ENCODE measurements around the gene CFAP46. TPM values are rescaled to one million over a fixed set of nuclear protein-coding genes. Genes with fewer than 3 reads are reported as not detected.

The CFAP46 gene
- total and polyA plus RNA-seq, 2 experiments from 2014 or later = 3.1 to 5.4 TPM

DNA sequence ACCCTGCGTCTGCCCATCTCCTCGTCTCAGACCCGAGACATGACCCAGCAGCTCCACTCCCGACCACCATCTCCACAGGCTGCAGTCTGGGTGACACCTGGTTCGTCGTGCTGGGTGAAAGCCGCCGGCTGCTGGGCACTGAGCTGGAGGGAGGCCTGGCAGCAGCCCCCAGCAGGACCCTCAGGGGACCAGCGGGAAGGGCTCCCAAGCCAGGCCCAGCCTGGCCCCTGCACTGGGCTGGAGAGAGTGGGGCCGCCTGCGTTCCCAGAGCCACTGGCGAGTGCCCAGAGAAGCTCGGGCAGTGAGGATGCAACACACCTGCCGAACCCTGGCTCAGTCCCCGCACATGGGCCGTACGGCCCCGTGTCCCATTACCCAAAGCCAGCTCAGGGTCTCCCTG lies 21.3 kb downstream of the CFAP46 start:
- no peaks in the 10 kb centered on the region for H3F3A ChIP-seq (replicated peaks; ENCODE audit: low read depth)
- ATAC-seq = no peak
- H3K4me1 Mint-ChIP-seq = no peaks in the 10 kb centered on the region

DNA sequence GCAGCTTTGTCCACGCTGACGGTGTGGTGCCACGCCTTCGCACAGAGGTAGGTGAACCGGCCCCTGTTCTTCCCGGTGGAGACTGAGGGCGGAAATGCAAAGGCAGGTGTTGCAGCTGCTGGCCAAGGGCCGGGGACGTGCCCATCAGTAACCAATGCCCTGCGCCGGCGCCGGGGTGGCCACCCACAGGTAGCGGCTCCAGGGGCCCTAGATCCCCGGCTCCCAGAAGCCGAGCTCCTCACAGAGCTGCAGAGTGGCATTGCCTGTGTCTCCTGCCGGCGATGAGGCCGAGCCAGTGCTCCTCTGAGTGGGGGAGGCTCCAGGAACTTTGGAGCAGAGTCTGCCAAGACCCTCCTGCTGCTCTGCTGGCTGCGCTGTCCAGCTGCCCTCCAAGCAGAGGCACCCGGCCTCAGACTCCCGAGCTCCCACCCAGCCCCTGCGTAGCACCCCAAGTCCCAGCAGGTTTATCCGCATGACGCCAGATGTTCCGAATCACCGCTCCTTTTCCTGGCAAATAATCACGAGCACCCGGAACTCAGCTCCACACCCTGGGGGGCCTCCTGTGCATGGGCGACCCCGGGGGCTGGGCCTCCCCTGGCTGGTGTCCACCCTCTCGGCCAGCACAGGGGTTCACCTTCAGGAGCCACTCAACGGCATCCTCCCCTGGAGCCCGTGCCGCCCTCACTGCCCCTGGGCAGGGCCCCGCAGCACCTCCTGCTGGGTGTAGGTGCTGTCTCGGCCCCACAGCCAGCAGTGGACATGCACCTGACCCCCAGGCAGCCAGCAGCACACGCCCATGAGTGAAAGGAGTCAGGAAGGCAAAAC lies 22.1 kb downstream of the CFAP46 start:
- Mint-ChIP-seq H3K36me3 (ENCODE audit: low read depth) (no peaks in the 10 kb centered on the region), H3K9me3 (no peaks in the 10 kb centered on the region), H3K27me3 (ENCODE audit: insufficient read depth, low read depth, poor library complexity) (peaks cover 4% of the 10 kb centered on the region), H3K27ac (no peak overlapping the region), H3K4me1 (no peaks in the 10 kb centered on the region), H3K4me3 (no peak overlapping the region)
- H3F3A ChIP-seq (replicated peaks; ENCODE audit: low read depth) = no peaks in the 10 kb centered on the region
- H2AFZ ChIP-seq = no peak overlapping the region
- H3K4me2 ChIP-seq = no peak overlapping the region
- H4K20me1 ChIP-seq (replicated peaks; ENCODE audit: insufficient read depth) = no peaks in the 10 kb centered on the region
- no peak for DNase-seq (ENCODE audit: low spot score)
- no peak overlapping the region for H3K4me3 ChIP-seq
- H3K79me2 ChIP-seq (replicated peaks; ENCODE audit: insufficient read depth) = no peaks in the 10 kb centered on the region
- no peak overlapping the region for H3K27ac ChIP-seq (ENCODE audit: low read depth)
- no peaks in the 10 kb centered on the region for H3K36me3 ChIP-seq (ENCODE audit: insufficient read depth)
- no peaks in the 10 kb centered on the region for H3K4me1 ChIP-seq (ENCODE audit: insufficient read depth)
- TF ChIP-seq ZNF114 (CRISPR knock-in tag; IDR thresholded peaks at IDR 0.05) = no peak
- no peak for TF ChIP-seq EZH2 (IDR thresholded peaks at IDR 0.05; ENCODE audit: low read depth, unreplicated experiment)
- no peak for TF ChIP-seq CREB1 (CRISPR knock-in tag; IDR thresholded peaks at IDR 0.05; ENCODE audit: low read depth)
- TF ChIP-seq, protein P1, sequence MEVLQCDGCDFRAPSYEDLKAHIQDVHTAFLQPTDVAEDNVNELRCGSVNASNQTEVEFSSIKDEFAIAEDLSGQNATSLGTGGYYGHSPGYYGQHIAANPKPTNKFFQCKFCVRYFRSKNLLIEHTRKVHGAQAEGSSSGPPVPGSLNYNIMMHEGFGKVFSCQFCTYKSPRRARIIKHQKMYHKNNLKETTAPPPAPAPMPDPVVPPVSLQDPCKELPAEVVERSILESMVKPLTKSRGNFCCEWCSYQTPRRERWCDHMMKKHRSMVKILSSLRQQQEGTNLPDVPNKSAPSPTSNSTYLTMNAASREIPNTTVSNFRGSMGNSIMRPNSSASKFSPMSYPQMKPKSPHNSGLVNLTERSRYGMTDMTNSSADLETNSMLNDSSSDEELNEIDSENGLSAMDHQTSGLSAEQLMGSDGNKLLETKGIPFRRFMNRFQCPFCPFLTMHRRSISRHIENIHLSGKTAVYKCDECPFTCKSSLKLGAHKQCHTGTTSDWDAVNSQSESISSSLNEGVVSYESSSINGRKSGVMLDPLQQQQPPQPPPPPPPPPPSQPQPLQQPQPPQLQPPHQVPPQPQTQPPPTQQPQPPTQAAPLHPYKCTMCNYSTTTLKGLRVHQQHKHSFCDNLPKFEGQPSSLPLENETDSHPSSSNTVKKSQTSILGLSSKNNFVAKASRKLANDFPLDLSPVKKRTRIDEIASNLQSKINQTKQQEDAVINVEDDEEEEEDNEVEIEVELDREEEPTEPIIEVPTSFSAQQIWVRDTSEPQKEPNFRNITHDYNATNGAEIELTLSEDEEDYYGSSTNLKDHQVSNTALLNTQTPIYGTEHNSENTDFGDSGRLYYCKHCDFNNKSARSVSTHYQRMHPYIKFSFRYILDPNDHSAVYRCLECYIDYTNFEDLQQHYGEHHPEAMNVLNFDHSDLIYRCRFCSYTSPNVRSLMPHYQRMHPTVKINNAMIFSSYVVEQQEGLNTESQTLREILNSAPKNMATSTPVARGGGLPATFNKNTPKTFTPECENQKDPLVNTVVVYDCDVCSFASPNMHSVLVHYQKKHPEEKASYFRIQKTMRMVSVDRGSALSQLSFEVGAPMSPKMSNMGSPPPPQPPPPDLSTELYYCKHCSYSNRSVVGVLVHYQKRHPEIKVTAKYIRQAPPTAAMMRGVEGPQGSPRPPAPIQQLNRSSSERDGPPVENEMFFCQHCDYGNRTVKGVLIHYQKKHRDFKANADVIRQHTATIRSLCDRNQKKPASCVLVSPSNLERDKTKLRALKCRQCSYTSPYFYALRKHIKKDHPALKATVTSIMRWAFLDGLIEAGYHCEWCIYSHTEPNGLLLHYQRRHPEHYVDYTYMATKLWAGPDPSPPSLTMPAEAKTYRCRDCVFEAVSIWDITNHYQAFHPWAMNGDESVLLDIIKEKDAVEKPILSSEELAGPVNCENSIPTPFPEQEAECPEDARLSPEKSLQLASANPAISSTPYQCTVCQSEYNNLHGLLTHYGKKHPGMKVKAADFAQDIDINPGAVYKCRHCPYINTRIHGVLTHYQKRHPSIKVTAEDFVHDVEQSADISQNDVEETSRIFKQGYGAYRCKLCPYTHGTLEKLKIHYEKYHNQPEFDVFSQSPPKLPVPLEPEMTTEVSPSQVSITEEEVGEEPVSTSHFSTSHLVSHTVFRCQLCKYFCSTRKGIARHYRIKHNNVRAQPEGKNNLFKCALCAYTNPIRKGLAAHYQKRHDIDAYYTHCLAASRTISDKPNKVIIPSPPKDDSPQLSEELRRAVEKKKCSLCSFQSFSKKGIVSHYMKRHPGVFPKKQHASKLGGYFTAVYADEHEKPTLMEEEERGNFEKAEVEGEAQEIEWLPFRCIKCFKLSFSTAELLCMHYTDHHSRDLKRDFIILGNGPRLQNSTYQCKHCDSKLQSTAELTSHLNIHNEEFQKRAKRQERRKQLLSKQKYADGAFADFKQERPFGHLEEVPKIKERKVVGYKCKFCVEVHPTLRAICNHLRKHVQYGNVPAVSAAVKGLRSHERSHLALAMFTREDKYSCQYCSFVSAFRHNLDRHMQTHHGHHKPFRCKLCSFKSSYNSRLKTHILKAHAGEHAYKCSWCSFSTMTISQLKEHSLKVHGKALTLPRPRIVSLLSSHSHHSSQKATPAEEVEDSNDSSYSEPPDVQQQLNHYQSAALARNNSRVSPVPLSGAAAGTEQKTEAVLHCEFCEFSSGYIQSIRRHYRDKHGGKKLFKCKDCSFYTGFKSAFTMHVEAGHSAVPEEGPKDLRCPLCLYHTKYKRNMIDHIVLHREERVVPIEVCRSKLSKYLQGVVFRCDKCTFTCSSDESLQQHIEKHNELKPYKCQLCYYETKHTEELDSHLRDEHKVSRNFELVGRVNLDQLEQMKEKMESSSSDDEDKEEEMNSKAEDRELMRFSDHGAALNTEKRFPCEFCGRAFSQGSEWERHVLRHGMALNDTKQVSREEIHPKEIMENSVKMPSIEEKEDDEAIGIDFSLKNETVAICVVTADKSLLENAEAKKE (CRISPR knock-in tag; IDR thresholded peaks at IDR 0.05) = no peak
- no peak for TF ChIP-seq NANOG (IDR thresholded peaks at IDR 0.05; ENCODE audit: borderline replicate concordance)
- TF ChIP-seq JUNB (IDR thresholded peaks at IDR 0.05; ENCODE audit: unreplicated experiment) = no peak
- TF ChIP-seq, protein P2, sequence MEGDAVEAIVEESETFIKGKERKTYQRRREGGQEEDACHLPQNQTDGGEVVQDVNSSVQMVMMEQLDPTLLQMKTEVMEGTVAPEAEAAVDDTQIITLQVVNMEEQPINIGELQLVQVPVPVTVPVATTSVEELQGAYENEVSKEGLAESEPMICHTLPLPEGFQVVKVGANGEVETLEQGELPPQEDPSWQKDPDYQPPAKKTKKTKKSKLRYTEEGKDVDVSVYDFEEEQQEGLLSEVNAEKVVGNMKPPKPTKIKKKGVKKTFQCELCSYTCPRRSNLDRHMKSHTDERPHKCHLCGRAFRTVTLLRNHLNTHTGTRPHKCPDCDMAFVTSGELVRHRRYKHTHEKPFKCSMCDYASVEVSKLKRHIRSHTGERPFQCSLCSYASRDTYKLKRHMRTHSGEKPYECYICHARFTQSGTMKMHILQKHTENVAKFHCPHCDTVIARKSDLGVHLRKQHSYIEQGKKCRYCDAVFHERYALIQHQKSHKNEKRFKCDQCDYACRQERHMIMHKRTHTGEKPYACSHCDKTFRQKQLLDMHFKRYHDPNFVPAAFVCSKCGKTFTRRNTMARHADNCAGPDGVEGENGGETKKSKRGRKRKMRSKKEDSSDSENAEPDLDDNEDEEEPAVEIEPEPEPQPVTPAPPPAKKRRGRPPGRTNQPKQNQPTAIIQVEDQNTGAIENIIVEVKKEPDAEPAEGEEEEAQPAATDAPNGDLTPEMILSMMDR (conservative IDR thresholded peaks at IDR 0.05; ENCODE audit: low read depth in 2 of 2) = 0 out of 4 replicates have a peak, but pooled peaks of 1 of the 2 experiments have one; percentile 9
- no peaks in the 10 kb centered on the region for H3K9me2 ChIP-seq (ENCODE audit: insufficient read depth)
- H3K27me3 ChIP-seq (ENCODE audit: insufficient read depth) = no peaks in the 10 kb centered on the region
- no peak for ATAC-seq

More for the DNA sequence above, 21.3 kb downstream of the CFAP46 start:
- H3K4me3 Mint-ChIP-seq = no peak overlapping the region
- TF ChIP-seq ZNF331 (CRISPR knock-in tag; IDR thresholded peaks at IDR 0.05; ENCODE audit: low read depth) (no peak), JUNB (IDR thresholded peaks at IDR 0.05; ENCODE audit: unreplicated experiment) (no peak), EZH2phosphoT487 (IDR thresholded peaks at IDR 0.05; ENCODE audit: unreplicated experiment) (no peak), POLR2AphosphoS5 (IDR thresholded peaks at IDR 0.05; ENCODE audit: low read depth) (no peak), ZNF114 (CRISPR knock-in tag; IDR thresholded peaks at IDR 0.05) (no peak), STAT1 (IDR thresholded peaks at IDR 0.05; ENCODE audit: unreplicated experiment) (no peak), EZH2 (IDR thresholded peaks at IDR 0.05; ENCODE audit: low read depth, unreplicated experiment) (no peak), NANOG (IDR thresholded peaks at IDR 0.05; ENCODE audit: borderline replicate concordance) (no peak)
- H3K9me3 Mint-ChIP-seq = no peaks in the 10 kb centered on the region
- no peak for DNase-seq (ENCODE audit: low spot score)
- no peak overlapping the region for H2AFZ ChIP-seq
- no peaks in the 10 kb centered on the region for H3K27me3 ChIP-seq (ENCODE audit: insufficient read depth)
- no peak overlapping the region for H3K27ac ChIP-seq (ENCODE audit: low read depth)
- H3K36me3 Mint-ChIP-seq (ENCODE audit: low read depth) = no peaks in the 10 kb centered on the region
- no peaks in the 10 kb centered on the region for H4K20me1 ChIP-seq (replicated peaks; ENCODE audit: insufficient read depth)
- no peaks in the 10 kb centered on the region for H3K4me1 ChIP-seq (ENCODE audit: insufficient read depth)
- H3K27ac Mint-ChIP-seq = no peak overlapping the region
- no peak overlapping the region for H3K4me3 ChIP-seq
- H3K79me2 ChIP-seq (replicated peaks; ENCODE audit: insufficient read depth) = no peaks in the 10 kb centered on the region
- no peaks in the 10 kb centered on the region for H3K36me3 ChIP-seq (ENCODE audit: insufficient read depth)
- H3K9me2 ChIP-seq (ENCODE audit: insufficient read depth) = no peaks in the 10 kb centered on the region
- H3K27me3 Mint-ChIP-seq (ENCODE audit: insufficient read depth, low read depth, poor library complexity) = peaks cover 4% of the 10 kb centered on the region
- no peak overlapping the region for H3K4me2 ChIP-seq
